NCI-H2196 treated with DMSO at 0.1 percent for 48 hours (cell line): ENCODE results near the gene RNF126.
A peak's percentile ranks its signal among the peaks of the same experiment; 100 is the strongest.

ENCODE experiments used
- DNase-seq: peaks from one replicate; lab custom pipeline; 2025; ENCODE audit not compliant: unreplicated experiment; lab: John Stamatoyannopoulos, UW

Gene RNF126

DNA sequence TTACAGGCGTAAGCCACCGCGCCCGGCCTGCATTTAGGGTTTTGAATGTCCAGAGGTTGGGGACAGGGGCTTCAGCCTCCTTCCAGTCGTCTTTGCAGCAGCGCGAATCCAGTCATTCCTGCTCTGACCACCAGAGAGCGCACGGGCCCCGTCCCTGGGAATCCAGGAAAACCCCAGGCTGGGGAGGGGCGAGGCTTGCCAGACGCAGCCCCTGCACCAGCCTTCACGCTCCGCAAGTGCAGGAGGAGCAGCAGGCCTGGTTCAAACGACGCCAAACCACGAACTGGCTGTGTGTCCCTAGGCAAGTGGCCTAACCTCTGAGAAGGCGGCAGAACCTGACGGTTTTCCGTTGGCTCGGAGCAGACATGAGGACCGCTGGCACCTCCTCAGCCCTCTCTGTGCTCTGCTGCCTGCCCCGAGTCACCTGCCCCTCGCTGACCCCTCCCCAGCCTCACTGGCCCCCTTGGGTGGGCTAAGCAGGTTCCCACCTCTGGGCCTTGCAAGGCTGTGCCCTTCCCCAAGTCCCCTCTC lies 2.0 kb upstream of the RNF126 start:
- DNase-seq: peak; percentile 73

DNA sequence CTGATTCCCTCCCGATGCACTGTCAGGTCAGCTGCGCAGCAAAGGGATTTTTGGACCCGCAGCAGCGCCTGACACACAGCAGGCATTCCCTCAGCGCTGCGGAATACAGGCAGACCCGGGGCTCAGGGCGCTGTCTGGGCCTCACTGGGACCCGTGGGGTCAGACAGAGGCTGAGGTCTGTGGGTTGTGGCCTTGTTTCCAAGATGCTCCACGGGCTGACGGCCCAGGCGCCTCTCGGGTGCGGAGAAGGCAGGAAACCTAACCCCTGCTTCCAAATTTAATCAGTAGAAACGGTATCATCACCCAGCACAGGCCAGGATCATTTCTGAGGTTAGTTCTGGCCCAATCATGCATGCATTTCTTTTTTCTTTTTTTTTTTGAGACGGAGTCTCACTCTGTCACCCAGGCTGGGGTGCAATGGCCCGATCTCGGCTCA lies 686 bp upstream of the RNF126 start:
- no peak for DNase-seq

DNA sequence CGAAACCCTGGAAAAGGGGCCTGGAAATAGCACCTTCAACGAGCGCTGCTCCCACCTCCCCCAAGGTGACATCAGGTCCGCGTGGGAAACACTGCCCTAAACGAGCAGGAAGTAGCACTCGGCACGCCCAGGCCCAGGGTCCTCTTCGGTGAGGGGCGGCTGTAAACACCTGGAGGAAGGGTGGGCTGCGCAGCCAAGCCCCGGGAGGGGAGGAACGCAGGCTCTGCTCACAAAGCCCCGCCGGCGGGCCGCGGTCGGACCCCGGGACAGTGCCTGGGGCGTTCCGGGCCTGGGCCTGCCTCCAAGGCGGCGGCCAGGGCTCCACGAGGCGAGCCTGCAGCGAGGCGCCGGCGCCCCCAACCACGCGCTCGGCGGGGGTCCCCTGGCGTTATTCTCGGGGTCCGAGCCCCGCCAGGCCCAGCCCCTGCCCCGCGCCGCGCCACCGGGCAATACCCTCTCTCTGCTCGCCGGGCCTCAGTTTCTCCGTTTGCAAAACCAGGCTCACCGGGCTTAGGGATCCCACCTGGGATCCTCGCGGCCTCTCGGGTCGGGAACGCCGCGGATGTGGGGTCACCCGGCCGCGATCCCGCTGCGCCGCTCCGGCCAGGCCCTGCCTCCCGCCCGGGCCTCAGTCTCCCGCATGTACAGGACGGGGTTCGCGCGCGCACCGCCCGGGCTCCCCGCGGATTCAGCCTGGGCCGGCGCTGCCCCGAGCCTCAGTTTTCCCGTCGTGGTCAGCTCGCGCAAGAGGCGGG lies 630 bp downstream of the RNF126 start:
- no peak for DNase-seq

DNA sequence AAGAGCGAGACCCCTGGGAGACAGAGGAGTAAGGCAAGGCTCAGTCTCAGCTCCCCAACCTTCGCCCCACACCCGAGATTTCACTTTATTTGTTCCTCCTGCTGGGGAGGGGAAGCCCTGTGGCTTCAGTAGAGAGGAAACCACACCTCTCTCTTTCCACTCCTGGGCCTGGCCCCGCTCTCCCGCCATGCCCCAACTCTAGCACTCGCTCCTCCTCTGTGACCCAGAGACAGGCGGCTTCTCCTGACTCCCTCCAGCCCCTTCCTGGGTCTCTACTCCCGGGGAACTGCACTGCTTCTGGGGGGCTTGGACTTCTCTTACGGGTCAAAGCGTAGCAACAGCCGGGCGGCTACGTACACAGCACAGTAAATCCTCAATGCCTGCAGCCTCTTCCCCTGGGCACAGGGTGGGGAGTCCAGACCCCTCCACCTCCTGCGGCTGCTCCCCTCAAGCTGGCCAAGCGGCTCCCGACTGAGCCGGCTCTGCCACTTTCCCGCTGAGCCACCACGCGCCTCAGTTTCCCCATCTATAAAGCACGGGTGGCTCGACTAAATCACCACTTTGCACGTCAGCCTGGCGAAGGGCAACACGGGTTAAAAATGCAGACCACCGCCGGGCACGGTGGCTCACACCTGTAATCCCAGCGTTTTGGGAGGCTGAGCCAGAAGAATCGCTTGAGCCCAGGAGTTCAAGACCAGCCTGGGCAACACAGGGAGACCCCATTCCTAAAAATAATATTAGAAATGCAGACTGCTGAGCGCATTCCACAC lies 1.4 kb downstream of the RNF126 start:
- no peak for DNase-seq

DNA sequence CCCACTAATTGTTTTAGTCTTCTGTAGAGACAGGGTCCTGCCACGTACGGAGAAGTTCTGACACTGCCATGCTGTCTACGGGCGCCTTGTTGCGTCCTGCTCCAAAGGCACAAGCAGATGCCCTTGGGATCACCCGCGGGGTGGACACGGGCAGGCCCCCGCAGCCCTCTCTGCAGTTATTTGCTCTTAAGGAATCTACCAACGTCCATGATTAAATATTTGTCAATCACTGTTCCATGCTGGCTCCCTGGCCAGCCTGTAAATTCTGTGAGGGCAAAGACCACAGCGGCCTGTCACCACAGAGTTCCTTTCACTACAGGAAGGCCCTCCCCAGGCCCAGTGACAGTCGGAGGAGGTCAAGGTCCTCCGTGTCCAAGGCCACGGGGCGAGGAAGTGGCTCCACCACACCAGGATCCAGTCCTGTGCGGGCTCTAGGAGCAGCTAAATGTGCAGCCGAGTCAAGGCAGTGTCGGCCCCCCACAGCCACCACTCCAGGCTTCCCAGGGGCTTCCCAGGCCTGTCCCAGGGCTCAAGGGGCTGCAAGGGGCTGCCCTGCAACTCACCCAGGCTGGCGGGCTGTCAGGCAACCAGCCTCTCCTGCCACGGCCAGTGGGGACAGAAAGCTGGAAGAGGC lies 2.1 kb downstream of the RNF126 start:
- DNase-seq: no peak

DNA sequence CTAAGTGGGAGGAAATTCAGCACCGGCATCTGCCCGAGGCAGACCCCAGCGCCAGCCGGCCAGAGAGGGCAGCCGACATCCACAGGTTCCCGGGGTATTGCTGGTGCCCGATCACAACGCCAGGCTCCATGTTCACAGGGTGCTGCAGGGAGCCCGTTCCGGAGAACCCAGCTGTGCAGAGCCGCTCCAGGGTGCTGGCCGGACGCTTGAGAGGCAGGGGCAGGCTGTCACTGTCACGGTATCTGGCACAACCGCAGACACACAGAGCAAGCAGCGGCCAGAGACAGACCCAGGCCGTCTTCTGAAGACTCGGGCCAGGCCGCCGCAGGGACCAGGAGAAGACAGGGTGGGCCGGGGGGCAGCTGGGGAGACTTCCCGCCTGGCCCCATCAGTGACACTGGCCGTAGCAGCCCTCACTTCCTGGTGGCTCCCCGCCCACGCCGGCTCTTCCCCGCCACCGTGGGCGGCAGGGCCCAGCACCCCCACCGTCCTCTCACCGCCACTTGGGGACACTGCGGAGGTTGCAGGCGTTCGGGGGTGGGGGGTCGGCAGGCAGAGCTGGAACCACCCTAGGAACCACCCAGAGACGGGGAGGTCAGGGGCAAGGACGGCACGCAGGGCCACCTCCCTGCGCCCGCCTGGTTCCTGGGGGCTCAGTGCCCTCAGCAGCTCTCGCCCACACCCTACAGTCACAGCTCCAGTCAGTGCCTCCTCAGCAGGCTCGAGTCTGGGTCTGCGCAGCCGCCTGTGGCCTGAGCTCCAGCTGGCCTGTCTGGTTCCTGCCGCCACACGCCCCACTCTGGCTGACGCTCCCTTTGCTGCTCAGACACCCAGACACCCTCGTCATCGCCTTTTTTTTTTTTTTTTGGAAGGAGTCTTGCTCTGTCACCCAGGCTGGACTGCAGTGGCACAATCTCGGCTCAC lies 3.8 kb downstream of the RNF126 start:
- no peak for DNase-seq

DNA sequence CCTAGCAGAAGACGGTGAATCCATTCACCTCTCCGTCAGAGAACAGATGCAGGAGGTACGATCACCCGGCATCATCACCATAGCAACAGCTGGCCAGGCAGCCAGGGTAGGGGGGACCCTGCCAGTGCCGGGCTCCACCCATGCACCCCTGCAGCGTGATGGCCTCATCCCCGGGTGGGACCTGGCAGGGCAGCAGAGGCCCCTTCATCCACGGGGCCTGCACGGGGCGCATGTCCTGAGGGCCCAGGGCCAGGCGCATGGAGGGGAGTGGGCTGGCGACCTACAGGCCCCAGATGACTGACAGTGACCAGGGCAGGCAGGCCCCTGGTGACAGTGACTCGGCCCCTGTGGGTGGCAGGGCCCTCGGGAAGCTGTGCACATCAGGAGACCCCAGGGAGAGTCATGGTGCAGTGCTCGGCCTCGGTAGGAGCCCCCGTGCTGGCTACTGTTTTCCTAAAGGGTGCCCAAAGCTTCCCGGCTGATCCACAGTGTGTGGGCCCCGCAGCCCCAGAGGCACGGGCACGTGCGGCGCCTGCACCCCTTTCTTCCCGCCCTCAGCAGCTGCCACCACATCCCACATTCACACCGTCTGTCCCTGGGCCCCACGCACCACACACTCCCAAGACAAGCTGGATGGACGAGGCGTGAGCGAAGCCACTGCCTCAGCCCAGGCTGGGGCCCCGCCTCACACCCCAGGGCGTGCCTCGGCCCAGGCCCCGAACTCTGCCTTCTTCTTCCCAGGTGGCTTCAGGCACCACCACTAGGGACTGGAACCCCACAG lies 4.8 kb downstream of the RNF126 start:
- no peak for DNase-seq

DNA sequence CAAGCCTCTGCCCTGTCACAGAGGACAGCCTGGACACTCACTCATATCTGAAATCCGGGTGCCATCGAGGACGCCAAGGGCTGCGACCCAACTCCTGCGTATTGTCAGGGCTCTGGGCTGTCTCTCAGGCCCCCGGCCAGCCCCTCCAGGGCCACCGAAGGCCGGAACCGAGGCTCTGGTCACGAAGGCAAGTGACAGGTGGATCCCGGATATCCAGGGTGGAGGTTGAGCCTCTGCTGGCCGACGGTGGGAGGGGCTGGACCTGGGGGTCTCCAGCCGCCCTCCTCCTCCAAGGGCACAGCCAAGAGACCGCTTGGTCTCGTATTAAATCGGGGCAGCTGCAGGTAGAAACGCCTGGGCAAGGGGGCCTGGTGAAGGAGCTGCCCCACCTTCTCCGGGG lies 5.4 kb downstream of the RNF126 start:
- no peak for DNase-seq

DNA sequence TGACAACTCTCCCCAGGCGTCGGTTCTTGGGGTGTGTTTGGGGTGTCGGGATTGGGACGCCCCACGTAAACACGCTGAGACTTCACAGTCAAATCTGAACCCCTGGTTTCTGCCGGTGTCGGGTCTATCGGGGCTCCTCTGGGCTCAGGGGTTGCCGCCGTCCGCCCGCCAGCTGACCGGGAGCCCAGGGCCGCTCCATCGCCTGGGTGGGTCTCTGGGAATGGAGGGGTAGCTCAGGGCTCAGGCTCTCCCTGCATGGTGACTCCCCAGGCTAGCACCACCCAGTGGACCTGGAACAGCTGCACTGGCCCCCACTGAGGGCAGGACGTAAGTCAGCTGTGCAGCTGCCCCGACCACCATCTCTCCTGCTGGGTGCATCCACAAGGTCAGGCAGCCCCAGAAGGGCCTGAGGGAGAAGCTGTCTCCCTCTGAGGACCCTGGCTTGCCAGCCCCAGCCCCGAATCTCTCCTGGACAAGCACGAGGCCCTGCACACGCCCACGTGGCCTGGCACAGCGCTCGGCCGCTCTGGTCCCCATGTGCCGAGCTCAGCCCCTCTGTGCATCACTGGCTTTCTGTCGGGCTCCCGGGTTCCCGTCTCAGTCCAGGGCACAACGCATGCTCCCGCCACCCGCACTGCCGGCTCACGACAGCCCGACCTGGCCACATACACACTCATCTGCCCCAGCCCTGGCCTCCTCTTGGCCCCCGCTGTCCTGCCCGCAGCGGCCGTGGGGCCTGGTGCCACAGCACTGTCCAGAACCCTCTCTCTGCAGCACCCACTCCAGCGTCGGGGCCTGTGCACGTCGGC lies 6.1 kb downstream of the RNF126 start:
- no peak for DNase-seq

DNA sequence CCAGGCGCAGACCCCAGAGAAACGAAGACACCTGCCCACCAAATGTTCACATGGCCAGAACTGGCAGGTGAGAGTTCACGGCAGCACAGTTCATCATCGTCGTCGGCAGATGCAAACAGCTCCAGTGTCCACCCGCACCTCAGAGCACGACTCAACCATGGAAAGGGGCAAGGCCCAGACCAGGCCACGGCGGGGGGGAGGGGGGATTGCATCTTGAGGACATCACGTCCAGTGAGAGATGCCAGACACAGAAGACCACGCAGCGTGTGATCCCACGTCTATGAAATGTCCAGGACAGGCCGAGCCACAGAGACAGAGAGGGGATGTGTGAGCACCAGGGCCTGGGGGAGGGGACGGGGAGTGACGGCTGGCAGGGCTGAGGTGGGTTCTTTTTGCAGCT lies 7.3 kb downstream of the RNF126 start:
- no peak for DNase-seq

DNA sequence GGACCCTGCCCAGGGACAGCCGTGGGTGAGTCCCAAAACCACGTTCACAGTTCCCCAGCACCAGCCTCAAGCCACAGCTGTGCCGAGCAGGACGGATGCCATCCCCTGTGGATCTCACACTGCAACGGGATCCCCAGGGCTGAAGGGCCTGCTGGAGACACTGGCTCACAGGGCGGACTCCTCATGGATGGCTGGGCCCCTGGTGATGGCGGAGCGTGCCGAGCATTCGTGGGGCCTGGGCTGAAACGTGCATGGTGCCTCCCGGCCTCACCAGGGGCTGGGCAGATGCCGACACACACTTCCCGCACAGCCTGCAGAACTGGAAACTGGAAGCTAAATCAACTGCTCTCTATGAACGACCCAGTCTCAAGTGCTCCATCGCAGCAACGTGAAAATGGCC lies 9.6 kb downstream of the RNF126 start:
- no peak for DNase-seq

DNA sequence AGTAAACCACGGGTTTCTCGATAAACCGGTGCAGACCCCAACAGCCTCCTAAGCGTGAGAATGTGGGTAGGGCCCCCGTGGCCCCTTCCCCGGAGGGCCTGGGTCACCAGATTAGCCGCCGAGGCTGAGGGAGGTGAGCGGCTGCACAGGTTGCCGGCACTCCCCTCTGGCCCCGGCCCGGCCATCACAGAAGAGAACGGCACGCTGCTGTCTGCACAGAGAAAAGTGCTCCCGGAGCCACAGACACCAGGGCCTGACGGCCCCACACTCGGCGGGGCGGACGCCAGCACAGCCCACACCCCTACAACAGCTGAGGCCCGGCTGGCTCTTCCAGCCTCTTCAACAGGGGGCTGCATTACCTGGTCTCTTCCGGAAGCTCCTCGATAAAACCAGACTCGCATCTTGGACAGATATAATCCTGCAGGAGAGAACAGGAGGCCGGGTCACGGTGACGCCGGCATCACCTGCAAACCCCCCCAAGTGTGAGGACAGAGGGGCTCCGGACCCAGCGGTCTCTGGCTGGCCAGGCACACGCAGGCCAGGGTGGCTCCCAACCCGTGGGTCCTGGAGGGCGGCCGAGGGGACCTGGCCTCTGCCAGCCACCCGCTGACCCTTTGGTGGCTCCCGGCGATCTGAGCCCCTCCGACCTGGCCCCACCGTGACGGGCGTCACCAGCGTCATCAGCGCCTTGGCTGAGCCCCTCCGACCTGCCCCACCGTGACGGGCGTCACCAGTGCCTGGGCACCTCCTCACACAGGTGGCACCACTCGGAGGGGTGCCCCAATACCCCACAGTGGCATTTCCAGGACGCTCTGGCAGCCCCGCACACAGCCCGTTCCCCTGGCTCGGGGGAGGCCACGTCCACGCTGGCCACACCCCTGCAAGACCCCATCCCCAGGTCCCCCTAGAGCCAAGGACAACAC lies 10.3 kb downstream of the RNF126 start:
- no peak for DNase-seq

DNA sequence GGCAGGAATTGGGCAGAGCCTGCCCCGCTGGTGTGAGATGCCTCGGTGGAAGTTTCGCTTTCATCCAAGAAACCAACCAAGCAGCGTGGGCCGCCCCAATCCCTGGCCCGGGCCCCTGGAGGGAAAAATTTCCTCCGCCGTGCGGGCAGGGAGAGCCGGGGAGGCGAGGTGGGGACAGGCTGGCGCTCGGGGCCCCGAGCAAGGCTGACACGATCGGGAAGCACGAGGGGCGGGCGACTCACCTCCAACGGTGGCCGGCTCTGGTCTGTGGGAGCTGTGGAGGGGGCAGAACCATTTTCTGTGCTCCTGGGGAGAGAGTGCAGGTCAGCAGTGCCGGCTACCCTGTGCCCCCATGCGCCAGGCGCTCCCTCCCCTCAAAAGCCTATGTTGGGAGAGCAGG lies 11.0 kb downstream of the RNF126 start:
- no peak for DNase-seq

DNA sequence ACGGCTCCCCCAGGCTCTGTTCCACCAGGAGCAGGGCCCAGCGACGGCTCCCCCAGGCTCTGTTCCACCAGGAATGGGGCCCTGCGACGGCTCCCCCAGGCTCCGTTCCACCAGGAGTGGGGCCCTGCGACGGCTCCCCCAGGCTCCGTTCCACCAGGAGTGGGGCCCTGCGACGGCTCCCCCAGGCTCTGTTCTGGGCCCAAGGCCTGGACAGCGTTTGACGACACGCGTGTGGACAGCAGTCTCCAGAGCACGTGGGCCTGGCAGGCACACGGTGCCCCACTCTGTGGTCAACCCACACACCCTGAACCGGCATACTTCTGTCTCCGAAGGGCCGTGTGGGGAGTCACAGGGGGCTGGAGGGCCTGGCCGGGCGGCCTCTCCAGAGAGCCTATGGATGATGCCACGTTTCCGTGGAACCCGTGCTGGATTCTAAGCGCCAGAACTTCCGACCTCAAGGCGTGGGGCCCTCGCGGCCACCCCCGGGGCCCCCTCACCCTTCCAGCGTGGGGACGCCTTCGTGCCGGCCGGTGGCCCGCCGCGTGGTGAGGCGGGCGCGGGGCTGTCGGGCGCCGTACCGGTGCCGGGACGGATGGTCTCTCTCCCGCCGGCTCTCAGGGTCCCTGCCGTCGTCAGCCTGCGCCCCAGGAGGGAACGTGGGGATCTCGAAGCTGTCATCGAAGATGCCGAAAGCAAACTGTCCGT lies 11.7 kb downstream of the RNF126 start:
- no peak for DNase-seq

DNA sequence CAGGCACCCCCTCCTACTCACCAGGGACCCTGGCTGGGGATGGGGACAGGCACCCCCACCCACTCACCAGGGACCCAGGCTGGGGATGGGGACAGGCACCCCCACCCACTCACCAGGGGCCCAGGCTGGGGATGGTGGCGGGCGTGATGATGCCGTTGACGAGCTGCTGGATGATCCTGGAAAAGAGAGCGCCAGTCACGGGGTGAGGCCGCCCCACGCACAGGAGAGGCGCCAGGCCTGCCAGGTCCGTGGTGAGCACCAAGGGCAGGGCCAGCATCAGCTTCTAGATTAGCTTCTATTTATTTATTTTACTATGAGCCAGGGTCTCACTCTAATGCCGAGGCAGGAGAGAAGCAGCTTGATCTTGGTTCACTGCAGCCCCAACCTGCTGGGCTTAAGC lies 12.9 kb downstream of the RNF126 start:
- no peak for DNase-seq

DNA sequence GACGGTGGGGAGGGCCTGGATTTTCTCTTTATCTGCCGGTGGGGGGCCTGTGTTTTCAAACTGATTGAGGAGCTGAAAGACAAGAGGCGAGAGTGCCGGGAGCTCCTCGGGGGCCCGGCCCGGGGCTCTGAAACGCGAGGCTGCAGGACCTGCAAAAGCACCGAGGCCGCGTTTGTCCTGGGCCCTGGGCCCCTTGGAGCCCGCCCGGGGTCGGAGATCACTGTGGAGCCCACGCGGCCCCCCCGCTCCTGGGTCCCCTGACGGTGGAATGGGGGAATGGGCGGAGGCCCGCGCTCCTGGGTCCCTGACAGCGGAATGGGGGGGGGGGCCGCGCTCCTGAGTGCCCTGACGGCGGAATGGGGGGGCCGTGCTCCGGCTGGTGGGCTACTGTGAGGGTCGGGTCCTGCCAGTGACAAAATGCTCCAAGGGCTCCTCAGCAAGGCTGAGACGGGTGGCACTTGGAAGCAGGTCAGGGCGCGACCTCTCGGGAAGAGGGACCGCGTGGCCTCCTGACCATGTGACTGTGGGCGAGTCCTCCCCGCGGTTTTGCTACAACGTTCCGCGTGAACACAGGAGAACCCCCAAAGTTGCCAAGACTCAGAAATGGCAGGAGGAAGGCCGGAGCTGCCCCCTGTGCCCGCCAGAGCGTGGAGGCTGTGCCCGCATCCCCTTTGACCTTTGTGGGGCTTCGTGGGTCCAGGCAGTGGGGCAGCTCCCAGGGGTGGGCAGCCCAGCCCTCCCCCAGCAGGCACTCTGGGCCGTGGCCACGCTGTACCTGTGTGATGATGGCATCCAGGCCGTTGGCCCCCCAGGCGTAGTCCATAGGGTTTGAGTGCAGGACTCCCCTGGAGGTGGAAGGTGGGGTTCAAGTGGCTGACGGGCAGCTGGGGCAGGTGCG lies 13.9 kb downstream of the RNF126 start:
- DNase-seq: no peak

DNA sequence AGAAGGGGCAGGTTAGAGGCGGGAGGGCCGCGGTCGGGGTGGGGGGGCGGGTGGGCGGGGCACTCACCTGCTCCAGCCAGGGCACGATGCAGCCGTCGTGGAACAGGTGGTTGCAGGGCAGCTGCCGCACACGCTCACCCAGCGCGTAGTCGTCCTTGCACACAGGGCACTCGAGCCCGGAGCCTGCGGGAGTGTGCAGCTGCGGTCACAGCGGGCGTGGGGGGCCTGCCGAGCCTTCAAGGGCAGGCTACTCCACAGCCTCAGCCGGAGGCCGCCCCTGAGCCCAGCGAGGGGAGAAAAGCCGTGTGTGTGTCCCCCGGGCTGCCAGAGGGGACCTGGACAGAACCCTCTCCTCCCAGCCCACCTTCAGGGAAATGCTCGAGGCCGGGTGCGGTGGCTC lies 14.7 kb downstream of the RNF126 start:
- DNase-seq: no peak
